GM12801 (cell line): ENCODE results near the gene GRAMD2A.

Source experiments
- CTCF ChIP-seq: IDR thresholded peaks from one replicate; pipeline ENCODE4 v1.5.1; 2011; ENCODE audit warnings: control low read depth; ENCODE audit not compliant: insufficient read length; ENCODE audit errors: extremely low read depth

Gene GRAMD2A

GRCh38 chr15:72235298-72235697, 37.7 kb upstream of the GRAMD2A start:
- no peak for TF ChIP-seq CTCF

GRCh38 chr15:72233769-72234168, 36.2 kb upstream of the GRAMD2A start:
- TF ChIP-seq CTCF = no peak

GRCh38 chr15:72231833-72232478, 34.4 kb upstream of the GRAMD2A start:
- TF ChIP-seq CTCF = no peak

- TF ChIP-seq CTCF = no peak
Observed at GRCh38 chr15:72231066-72231832, 33.7 kb upstream of the GRAMD2A start, which contains the start of gene PKM. TSS of gene PKM (minus strand) at chr15:72231190. CDS start at chr15:72219097, 12,093 bp downstream.

- TF ChIP-seq CTCF = no peak
Observed at GRCh38 chr15:72230197-72231065, 32.8 kb upstream of the GRAMD2A start.

- TF ChIP-seq CTCF = no peak
Observed at GRCh38 chr15:72229947-72230196, 32.3 kb upstream of the GRAMD2A start.
